Neural progenitor cell (in vitro differentiated cells): ENCODE data around the gene GRAPL.
"Not testable (repeated sequence)": the region's sequence is repeated elsewhere in the genome, so short reads cannot be mapped to it uniquely, and the experiment has no call there.

ENCODE experiments used
- EZH2 ChIP-seq: fragments of 200-600 bp; sonication (generic); IDR thresholded peaks from 2 replicates; pipeline ENCODE4 v1.6.1; 2017; ENCODE audit warnings: antibody characterized with exemption, mild to moderate bottlenecking, moderate library complexity
- EZH2phosphoT487 ChIP-seq: fragments of 200-600 bp; sonication (generic); IDR thresholded peaks from 2 replicates; pipeline ENCODE4 v1.6.1; 2017; ENCODE audit warnings: antibody characterized with exemption
- TF ChIP-seq, protein P1 (sequence below): fragments of 200-600 bp; sonication (generic); IDR thresholded peaks from 2 replicates; pipeline ENCODE4 v1.5.1; 2017; ENCODE audit warnings: antibody characterized with exemption, mild to moderate bottlenecking

DNA sequence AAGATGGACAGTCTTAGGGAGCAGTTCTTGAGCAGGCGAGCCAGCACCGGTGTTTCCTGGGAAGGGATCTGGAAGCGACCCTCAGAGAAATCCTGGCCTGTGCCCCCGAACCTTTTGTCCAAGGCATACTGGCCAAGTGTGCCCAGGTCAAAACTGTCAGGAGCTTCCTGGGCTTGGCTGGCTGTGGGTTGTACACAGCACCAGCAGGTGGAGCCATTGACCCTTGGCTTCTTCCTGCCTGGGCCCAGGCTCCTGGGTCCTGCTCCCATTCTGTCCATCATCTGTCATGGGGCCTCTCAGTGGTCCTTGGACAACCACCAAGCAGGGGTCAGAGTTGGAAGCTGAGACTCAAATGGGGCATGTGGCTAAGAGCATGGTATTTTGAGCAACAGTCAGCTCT lies 15.0 kb downstream of the GRAPL start:
- TF ChIP-seq, protein P1, sequence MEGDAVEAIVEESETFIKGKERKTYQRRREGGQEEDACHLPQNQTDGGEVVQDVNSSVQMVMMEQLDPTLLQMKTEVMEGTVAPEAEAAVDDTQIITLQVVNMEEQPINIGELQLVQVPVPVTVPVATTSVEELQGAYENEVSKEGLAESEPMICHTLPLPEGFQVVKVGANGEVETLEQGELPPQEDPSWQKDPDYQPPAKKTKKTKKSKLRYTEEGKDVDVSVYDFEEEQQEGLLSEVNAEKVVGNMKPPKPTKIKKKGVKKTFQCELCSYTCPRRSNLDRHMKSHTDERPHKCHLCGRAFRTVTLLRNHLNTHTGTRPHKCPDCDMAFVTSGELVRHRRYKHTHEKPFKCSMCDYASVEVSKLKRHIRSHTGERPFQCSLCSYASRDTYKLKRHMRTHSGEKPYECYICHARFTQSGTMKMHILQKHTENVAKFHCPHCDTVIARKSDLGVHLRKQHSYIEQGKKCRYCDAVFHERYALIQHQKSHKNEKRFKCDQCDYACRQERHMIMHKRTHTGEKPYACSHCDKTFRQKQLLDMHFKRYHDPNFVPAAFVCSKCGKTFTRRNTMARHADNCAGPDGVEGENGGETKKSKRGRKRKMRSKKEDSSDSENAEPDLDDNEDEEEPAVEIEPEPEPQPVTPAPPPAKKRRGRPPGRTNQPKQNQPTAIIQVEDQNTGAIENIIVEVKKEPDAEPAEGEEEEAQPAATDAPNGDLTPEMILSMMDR: peak; percentile 33
- not testable (repeated sequence) for TF ChIP-seq EZH2, EZH2phosphoT487
